ENCODE data around the gene MRGPRD.

The MRGPRD gene

GRCh38 chr11:68956142-68956541 is 24.6 kb downstream of the MRGPRD start:
- TF ChIP-seq HDGF (IDR thresholded peaks at IDR 0.05; ENCODE audit: borderline replicate concordance) (no peak), ARNT (IDR thresholded peaks at IDR 0.05) (no peak), PKNOX1 (IDR thresholded peaks at IDR 0.05) (no peak), NFRKB (IDR thresholded peaks at IDR 0.05) (no peak), ZNF384 (IDR thresholded peaks at IDR 0.05) (no peak)
- ChIA-PET CTCF (interaction anchor here (0.7 kb wide), 1 partner anchor 931 kb away, joined by 3 read pairs; no protein-coding TSS in a partner anchor), POLR2A (no interaction called here)
- peak; percentile 67 for DNase-seq (ENCODE audit: extremely low spot score)

GRCh38 chr11:68955607-68955958 is 25.2 kb downstream of the MRGPRD start:
- CTCF ChIA-PET: interaction anchor here (0.7 kb wide), 1 partner anchor 930 kb away, joined by 3 read pairs; no protein-coding TSS in a partner anchor
- TF ChIP-seq LEF1 (IDR thresholded peaks at IDR 0.05; ENCODE audit: borderline replicate concordance) (no peak), SP1 (IDR thresholded peaks at IDR 0.05) (no peak), BHLHE40 (IDR thresholded peaks at IDR 0.05; ENCODE audit: borderline replicate concordance) (no peak), TARDBP (IDR thresholded peaks at IDR 0.05) (no peak), FOXK2 (IDR thresholded peaks at IDR 0.05) (no peak), ELF4 (IDR thresholded peaks at IDR 0.05) (no peak), ZNF384 (IDR thresholded peaks at IDR 0.05) (no peak), NFRKB (IDR thresholded peaks at IDR 0.05) (no peak), HDGF (IDR thresholded peaks at IDR 0.05; ENCODE audit: borderline replicate concordance) (no peak), ARNT (IDR thresholded peaks at IDR 0.05) (no peak), CTBP1 (IDR thresholded peaks at IDR 0.05; ENCODE audit: borderline replicate concordance) (no peak), SUZ12 (IDR thresholded peaks at IDR 0.05) (no peak), PKNOX1 (IDR thresholded peaks at IDR 0.05) (no peak), FOXA1 (IDR thresholded peaks at IDR 0.05) (no peak), FOXM1 (IDR thresholded peaks at IDR 0.05; ENCODE audit: borderline replicate concordance) (no peak), L3MBTL2 (conservative IDR thresholded peaks at IDR 0.05) (no peak)
- no peak for DNase-seq (ENCODE audit: extremely low spot score)
- POLR2A ChIA-PET: no interaction called here

GRCh38 chr11:68954836-68955606 is 25.8 kb downstream of the MRGPRD start:
- ChIA-PET POLR2A (no interaction called here), CTCF (no interaction called here)
- DNase-seq (ENCODE audit: extremely low spot score): no peak
- no peak for TF ChIP-seq BHLHE40 (IDR thresholded peaks at IDR 0.05; ENCODE audit: borderline replicate concordance)
- TF ChIP-seq L3MBTL2 (conservative IDR thresholded peaks at IDR 0.05): no peak
- TF ChIP-seq SP1 (IDR thresholded peaks at IDR 0.05): no peak
- TF ChIP-seq FOXA1 (IDR thresholded peaks at IDR 0.05): no peak
- no peak for TF ChIP-seq CTBP1 (IDR thresholded peaks at IDR 0.05; ENCODE audit: borderline replicate concordance)
- no peak for TF ChIP-seq FOXK2 (IDR thresholded peaks at IDR 0.05)
- no peak for TF ChIP-seq TARDBP (IDR thresholded peaks at IDR 0.05)
- no peak for TF ChIP-seq ELF4 (IDR thresholded peaks at IDR 0.05)
- no peak for TF ChIP-seq HDGF (IDR thresholded peaks at IDR 0.05; ENCODE audit: borderline replicate concordance)
- TF ChIP-seq ARNT (IDR thresholded peaks at IDR 0.05): no peak

- TF ChIP-seq TARDBP (IDR thresholded peaks at IDR 0.05) (no peak), ARNT (IDR thresholded peaks at IDR 0.05) (no peak), CTBP1 (IDR thresholded peaks at IDR 0.05; ENCODE audit: borderline replicate concordance) (no peak), FOXA1 (IDR thresholded peaks at IDR 0.05) (no peak), HDGF (IDR thresholded peaks at IDR 0.05; ENCODE audit: borderline replicate concordance) (no peak)
- DNase-seq (ENCODE audit: extremely low spot score): no peak
- ChIA-PET POLR2A (no interaction called here), CTCF (interaction anchor here (1.2 kb wide), 1 partner anchor 98 kb away, joined by 3 read pairs; the partner anchor contains the start of gene TPCN2)
Observed at GRCh38 chr11:68950762-68951161, 30.0 kb downstream of the MRGPRD start.

GRCh38 chr11:68950270-68950669 is 30.5 kb downstream of the MRGPRD start:
- peak; percentile 53 for DNase-seq (ENCODE audit: extremely low spot score)
- TF ChIP-seq LEF1 (IDR thresholded peaks at IDR 0.05; ENCODE audit: borderline replicate concordance) (no peak), SP1 (IDR thresholded peaks at IDR 0.05) (no peak), L3MBTL2 (conservative IDR thresholded peaks at IDR 0.05) (no peak), ELF4 (IDR thresholded peaks at IDR 0.05) (no peak), TARDBP (IDR thresholded peaks at IDR 0.05) (no peak), HDGF (IDR thresholded peaks at IDR 0.05; ENCODE audit: borderline replicate concordance) (no peak), FOXM1 (IDR thresholded peaks at IDR 0.05; ENCODE audit: borderline replicate concordance) (no peak), CTBP1 (IDR thresholded peaks at IDR 0.05; ENCODE audit: borderline replicate concordance) (no peak), FOXA1 (IDR thresholded peaks at IDR 0.05) (no peak), ZNF384 (IDR thresholded peaks at IDR 0.05) (no peak)
- ChIA-PET CTCF (interaction anchor here (0.7 to 1.2 kb wide), 2 partner anchors 98 to 105 kb away, joined by 3 read pairs; partner anchors contain the start of gene TPCN2), POLR2A (no interaction called here)

GRCh38 chr11:68948935-68949334 is 31.9 kb downstream of the MRGPRD start:
- CTCF ChIA-PET: no interaction called here
- TF ChIP-seq L3MBTL2 (conservative IDR thresholded peaks at IDR 0.05) (no peak), NFRKB (IDR thresholded peaks at IDR 0.05) (no peak), HDGF (IDR thresholded peaks at IDR 0.05; ENCODE audit: borderline replicate concordance) (no peak), PKNOX1 (IDR thresholded peaks at IDR 0.05) (no peak), BHLHE40 (IDR thresholded peaks at IDR 0.05; ENCODE audit: borderline replicate concordance) (no peak), LEF1 (IDR thresholded peaks at IDR 0.05; ENCODE audit: borderline replicate concordance) (no peak), ELF4 (IDR thresholded peaks at IDR 0.05) (no peak), ZNF384 (IDR thresholded peaks at IDR 0.05) (no peak), FOXM1 (IDR thresholded peaks at IDR 0.05; ENCODE audit: borderline replicate concordance) (no peak)
- no peak for DNase-seq (ENCODE audit: extremely low spot score)
- POLR2A ChIA-PET: no interaction called here

Data from HEK293T (cell line).